Measurements from ENCODE around the gene STK16.

- TF ChIP-seq EGR1 (IDR thresholded peaks at IDR 0.05; ENCODE audit: low read depth in 2 of 2) (no peak), CTCF (IDR thresholded peaks at IDR 0.05; ENCODE audit: low read depth, low read length, missing input control) (no peak)
Observed at GRCh38 chr2:219198974-219199373, 46.3 kb upstream of the STK16 start.

Data from liver (tissue), 3 donors.